ENCODE measurements around the gene ADAM19.

The ADAM19 gene

DNA sequence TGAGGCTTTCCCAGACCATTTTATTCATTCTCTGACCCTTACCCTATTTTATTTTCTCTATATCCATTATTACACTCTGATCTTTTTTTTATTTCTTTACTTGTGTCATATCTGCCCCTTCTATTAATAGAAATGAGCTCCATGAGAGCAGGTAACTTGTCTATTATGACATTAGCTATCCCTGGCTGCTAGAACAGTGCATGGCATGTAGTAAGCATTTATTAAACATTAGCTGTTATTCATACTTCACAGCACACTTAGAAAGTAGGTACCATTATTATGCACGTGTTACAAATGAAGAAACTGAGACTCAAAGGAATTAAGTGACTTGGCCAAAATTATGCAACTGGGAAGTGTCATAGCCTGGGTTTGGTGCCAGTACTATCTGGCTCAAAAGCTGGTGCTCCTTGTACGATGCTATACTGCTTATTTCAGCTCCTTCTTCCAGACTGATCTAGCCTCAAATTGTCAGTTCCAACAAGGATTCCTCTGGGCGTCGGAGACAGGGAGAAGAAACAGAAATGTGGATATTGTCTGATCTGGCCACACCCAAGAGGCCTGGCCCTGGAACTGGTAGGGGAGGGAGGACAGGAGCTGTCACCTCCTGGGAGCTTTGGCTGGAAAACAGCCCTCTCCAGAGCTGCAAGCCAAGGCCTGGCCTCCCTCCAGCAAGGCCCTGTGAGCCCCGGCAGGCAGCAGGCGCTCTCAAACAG is 126.4 kb downstream of the ADAM19 start:
- no peak for DNase-seq (ENCODE audit: low read depth, low spot score)
- TF ChIP-seq, protein P1, sequence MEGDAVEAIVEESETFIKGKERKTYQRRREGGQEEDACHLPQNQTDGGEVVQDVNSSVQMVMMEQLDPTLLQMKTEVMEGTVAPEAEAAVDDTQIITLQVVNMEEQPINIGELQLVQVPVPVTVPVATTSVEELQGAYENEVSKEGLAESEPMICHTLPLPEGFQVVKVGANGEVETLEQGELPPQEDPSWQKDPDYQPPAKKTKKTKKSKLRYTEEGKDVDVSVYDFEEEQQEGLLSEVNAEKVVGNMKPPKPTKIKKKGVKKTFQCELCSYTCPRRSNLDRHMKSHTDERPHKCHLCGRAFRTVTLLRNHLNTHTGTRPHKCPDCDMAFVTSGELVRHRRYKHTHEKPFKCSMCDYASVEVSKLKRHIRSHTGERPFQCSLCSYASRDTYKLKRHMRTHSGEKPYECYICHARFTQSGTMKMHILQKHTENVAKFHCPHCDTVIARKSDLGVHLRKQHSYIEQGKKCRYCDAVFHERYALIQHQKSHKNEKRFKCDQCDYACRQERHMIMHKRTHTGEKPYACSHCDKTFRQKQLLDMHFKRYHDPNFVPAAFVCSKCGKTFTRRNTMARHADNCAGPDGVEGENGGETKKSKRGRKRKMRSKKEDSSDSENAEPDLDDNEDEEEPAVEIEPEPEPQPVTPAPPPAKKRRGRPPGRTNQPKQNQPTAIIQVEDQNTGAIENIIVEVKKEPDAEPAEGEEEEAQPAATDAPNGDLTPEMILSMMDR (IDR thresholded peaks at IDR 0.05; ENCODE audit: insufficient read depth, low read length, missing control alignments) = no peak
- POLR2A ChIA-PET = no interaction called here
- H3K4me3 ChIP-seq (ENCODE audit: low read depth, low read length) = no peak overlapping the region
- CTCF ChIA-PET = interaction anchor here (1.1 to 2.8 kb wide), 2 partner anchors 18 to 23 kb away, joined by 3 to 12 read pairs; no protein-coding TSS in a partner anchor

DNA sequence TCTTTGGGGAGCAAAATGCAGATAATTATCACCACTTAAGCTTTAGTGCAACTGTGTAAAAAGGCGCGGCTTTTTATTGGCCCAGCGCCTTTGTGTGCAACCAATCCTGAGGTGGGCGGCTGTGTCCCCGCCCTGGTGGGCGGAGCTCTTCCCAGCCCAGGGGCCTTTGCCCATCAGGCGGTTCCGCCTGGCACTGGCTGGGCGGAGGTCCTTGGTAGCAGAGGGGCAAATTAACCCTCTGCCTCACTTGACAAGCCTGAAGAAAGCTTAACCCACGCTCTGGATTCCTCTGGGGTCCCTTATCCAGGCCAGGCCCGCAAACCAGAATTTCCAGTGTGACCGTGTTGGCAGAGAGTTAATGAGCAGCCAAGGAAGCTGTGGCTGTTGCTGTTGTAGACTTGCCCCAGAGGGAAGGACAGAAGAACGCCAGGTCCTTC is 128.4 kb downstream of the ADAM19 start:
- ChIA-PET POLR2A (no interaction called here), CTCF (interaction anchor here (1.2 to 5.7 kb wide), 3 partner anchors 15 to 25 kb away, joined by 3 to 39 read pairs (median 4); no protein-coding TSS in a partner anchor)
- H3K4me3 ChIP-seq (ENCODE audit: low read depth, low read length) = no peak overlapping the region
- no peak for DNase-seq (ENCODE audit: low read depth, low spot score)
- TF ChIP-seq, protein P1 (IDR thresholded peaks at IDR 0.05; ENCODE audit: insufficient read depth, low read length, missing control alignments) = no peak

DNA sequence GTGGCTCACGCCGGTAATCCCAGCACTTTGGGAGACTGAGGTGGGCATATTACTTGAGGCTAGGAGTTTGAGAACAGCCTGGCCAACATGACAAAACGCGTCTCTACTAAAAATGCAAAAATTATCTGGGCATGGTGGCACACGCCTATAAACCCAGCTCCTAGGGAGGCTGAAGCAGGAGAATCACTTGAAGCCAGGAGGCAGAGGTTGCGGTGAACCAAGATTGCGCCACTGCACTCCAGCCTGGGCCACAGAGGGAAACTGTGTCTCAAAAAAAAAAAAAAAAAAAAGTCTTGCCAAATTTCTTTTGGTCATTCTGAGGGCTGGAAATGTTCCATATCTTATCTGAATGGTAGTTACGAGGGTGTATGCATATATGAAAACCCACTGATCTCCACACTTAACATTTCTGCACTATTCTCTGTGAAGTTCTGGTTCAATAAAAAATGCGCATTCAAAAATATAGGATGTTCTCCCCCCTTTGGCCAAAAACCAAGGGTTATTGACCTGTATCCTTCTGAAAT is 129.1 kb downstream of the ADAM19 start:
- DNase-seq (ENCODE audit: low read depth, low spot score) = no peak
- H3K4me3 ChIP-seq (ENCODE audit: low read depth, low read length) = no peak overlapping the region
- POLR2A ChIA-PET = no interaction called here
- CTCF ChIA-PET = interaction anchor here (1.0 to 5.7 kb wide), 6 partner anchors 9 to 26 kb away, joined by 3 to 39 read pairs (median 4); partner anchors contain the start of gene NIPAL4
- TF ChIP-seq, protein P1 (IDR thresholded peaks at IDR 0.05; ENCODE audit: insufficient read depth, low read length, missing control alignments) = no peak

DNA sequence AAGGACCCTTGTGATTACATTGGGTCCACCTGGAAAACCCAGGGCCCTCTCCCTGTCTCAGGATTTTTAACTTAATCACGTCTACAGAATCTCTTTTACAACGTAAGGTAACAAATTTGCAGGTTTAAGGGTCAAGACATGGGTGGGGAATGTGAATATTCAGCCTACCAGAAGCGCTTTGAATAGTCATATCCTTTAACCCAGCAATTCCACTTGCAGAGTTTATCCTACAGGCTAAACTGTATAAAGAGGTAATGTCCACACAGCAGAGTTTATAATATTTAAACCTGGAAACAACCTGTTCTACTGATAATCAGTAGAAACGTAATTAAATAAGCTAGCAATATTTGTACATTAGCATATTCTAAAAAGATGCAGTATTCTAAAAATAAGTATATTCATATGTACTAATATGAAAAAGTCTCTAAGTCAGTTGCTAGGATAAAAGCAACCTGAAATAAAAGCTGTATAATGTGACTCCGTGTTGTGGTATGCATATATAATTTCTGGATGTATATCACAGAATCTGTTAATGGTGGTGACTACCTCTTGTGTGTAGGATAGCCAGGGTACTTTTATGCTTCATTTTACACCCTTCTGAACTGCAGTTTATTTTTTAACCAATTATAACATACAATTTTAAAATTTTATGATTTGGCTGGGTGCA is 129.7 kb downstream of the ADAM19 start:
- ChIA-PET POLR2A (no interaction called here), CTCF (interaction anchor here (1.0 to 5.7 kb wide), 5 partner anchors 9 to 27 kb away, joined by 3 to 39 read pairs (median 3); partner anchors contain the start of gene NIPAL4)
- no peak for DNase-seq (ENCODE audit: low read depth, low spot score)
- TF ChIP-seq, protein P1 (IDR thresholded peaks at IDR 0.05; ENCODE audit: insufficient read depth, low read length, missing control alignments) = no peak
- no peak overlapping the region for H3K4me3 ChIP-seq (ENCODE audit: low read depth, low read length)

DNA sequence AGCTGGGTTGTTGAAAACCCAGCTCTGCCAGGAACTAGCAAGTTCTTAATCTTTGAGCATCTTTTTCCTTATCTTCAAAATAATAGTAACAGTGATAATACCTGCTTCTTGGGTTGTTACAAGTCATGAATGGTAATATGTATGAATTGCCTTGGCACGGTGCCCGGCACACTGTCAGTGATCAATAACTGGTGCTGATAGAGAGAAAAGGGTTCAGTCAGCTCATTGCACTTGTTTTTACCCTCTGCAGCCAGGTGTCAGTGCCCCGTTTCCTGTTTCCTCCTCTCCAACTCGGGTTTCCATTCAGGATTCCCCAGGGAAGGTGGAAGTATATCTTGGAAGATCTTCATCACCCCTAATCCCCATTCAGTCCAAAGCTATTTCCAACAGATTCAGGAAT is 131.4 kb downstream of the ADAM19 start:
- no peak overlapping the region for H3K4me3 ChIP-seq (ENCODE audit: low read depth, low read length)
- DNase-seq (ENCODE audit: low read depth, low spot score) = no peak
- TF ChIP-seq, protein P1 (IDR thresholded peaks at IDR 0.05; ENCODE audit: insufficient read depth, low read length, missing control alignments) = no peak
- ChIA-PET POLR2A (no interaction called here), CTCF (interaction anchor here (5.7 kb wide), 1 partner anchor 12 kb away, joined by 39 read pairs; no protein-coding TSS in a partner anchor)

DNA sequence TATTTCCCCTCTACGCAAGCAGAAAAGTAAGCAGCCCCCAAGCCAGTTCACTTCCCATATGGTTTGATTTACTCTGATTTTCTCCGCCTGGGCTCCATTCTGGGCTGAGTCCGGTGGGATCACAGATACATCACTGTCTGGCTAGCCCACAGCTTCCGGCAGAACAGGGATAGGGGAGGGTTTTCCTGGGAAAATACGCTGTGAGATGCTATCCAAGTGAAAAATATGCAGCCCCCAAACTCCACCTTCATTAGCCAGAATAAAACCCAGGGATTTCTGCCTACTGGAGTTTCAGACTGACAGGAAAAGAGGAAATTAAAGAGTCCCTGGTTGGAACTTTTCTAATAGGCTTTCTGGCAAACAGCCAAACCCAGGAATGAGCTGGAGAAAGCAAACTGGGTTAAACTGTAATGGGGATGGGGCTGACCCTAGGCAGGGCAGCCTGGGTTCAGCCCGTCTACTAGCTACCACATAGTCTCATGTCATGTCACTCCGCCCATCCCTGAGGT is 132.5 kb downstream of the ADAM19 start:
- ChIA-PET POLR2A (no interaction called here), CTCF (interaction anchor here (1.1 to 5.7 kb wide), 2 partner anchors 11 to 300 kb away, joined by 3 to 39 read pairs; partner anchors contain the start of gene LSM11)
- H3K4me3 ChIP-seq (ENCODE audit: low read depth, low read length) = no peak overlapping the region
- no peak for DNase-seq (ENCODE audit: low read depth, low spot score)
- TF ChIP-seq, protein P1 (IDR thresholded peaks at IDR 0.05; ENCODE audit: insufficient read depth, low read length, missing control alignments) = no peak
